Testis (tissue), 3 donors: ENCODE data around the gene CCDC66. TPM values are rescaled to one million over a fixed set of nuclear protein-coding genes. Genes with fewer than 3 reads are reported as not detected.

Experiments
- DNase-seq: peaks from one replicate; pipeline ENCODE4 v3.0.0-alpha.2; 2019
- H3K27ac ChIP-seq, 2 donors: fragments of 200-600 bp; sonication (generic); one replicate each; pipeline ENCODE4 v1.5.1; 2019
- H3K27me3 ChIP-seq: fragments of 200-600 bp; sonication (generic); one replicate; pipeline ENCODE4 v1.5.1; 2019
- H3K36me3 ChIP-seq: fragments of 200-600 bp; sonication (generic); one replicate; pipeline ENCODE4 v1.5.1; 2017; ENCODE audit warnings: low read depth; ENCODE audit errors: missing control alignments
- H3K4me1 ChIP-seq: fragments of 200-600 bp; sonication (generic); one replicate; pipeline ENCODE4 v1.5.1; 2019
- H3K4me3 ChIP-seq, 2 donors: fragments of 200-600 bp; sonication (generic); one replicate each; pipeline ENCODE4 v1.5.1; 2017 to 2019
- H3K9me3 ChIP-seq: fragments of 200-600 bp; sonication (generic); one replicate; pipeline ENCODE4 v1.5.1; 2017
- CTCF ChIP-seq, 3 experiments: fragments of 450-650 bp in 2 of 3; fragments of 200-600 bp in 1 of 3; sonication (generic) in 1 of 3; IDR thresholded peaks; one replicate each; pipeline ENCODE4 v1.5.1; 2016 to 2019; ENCODE audit warnings: antibody characterized with exemption in 3 of 3, mild to moderate bottlenecking in 2 of 3, moderate library complexity in 1 of 3
- POLR2A ChIP-seq: fragments of 450-650 bp; IDR thresholded peaks from one replicate; pipeline ENCODE4 v1.6.1; 2017; ENCODE audit warnings: antibody characterized with exemption, mild to moderate bottlenecking, moderate library complexity
- WGBS, 2 donors: methylation state at CpG; one replicate each; pipeline ENCODE4 v1.1.5; 2018; 5-methylcytosine and 5-hydroxymethylcytosine counted together
- intact Hi-C: fragments of 100-400 bp; cut with DNase I; formaldehyde crosslinking; loops from one replicate; pipeline ENCODE4 v1.15.1; 2023; ENCODE audit warnings: low total_unique reads
- polyA plus RNA-seq: library from polyadenylated mRNA; stranded (reverse); fragments of 350-450 nt; fragmentation: Illumina TruSeq; extraction: RNeasy Lipid Tissue Mini Kit (QIAGEN cat#74804); gene quantifications from one replicate; pipeline ENCODE4 v1.2.3, GENCODE V29; 2014; ENCODE audit warnings: low read depth, low replicate concordance; ENCODE audit not compliant: insufficient read depth
- total RNA-seq, 2 donors: library from RNA; depleted of rRNA; stranded (reverse); fragments of >200 nt; gene quantifications; one replicate each; pipeline ENCODE4 v1.2.3, GENCODE V29; 2016

Gene CCDC66
- total and polyA plus RNA-seq, 3 donors from 2014 or later, result 16.6 to 69.0 (median 37.3) TPM

- intact Hi-C loops, result no loop called here
- H3K36me3 ChIP-seq, result no peaks in the 10 kb centered on the region
- TF ChIP-seq CTCF (IDR thresholded peaks at IDR 0.05) (no peak), POLR2A (no peak)
These were observed 72.5 kb downstream of the CCDC66 start for GRCh38 chr3:56629451-56629850.

DNA sequence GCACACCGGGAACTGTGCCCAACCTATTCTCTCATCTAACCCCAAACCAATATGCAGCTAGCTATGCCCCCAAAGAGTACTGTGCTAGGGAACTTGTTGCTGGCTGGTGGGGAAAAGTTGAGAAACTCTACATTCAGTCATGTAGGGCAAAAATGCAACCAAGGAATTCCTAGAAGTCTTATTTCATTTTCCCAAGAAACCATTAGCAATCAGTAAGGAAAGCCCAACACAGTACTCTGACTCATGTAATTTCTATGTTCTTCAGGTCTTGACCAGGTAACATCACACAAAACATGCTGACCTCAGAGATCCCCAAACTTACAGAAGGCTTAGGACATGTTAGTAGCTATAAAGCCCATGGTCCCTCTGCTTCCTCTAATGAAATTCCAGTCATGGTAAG, 74.0 kb downstream of the CCDC66 start:
- Histone ChIP-seq H3K36me3 (no peaks in the 10 kb centered on the region), H3K4me1 (no peaks in the 10 kb centered on the region), H3K9me3 (no peaks in the 10 kb centered on the region), H3K27ac (no peak overlapping the region), H3K27me3 (no peaks in the 10 kb centered on the region), H3K4me3 (no peak overlapping the region)
- DNase-seq, result no peak
- TF ChIP-seq POLR2A, result no peak
- no peak for TF ChIP-seq CTCF (IDR thresholded peaks at IDR 0.05)
- intact Hi-C loops, result no loop called here
- WGBS, 2 donors, result 97 to 100% methylated on average over 1 of the region's 1 CpG

More at GRCh38 chr3:56629451-56629850, 72.5 kb downstream of the CCDC66 start:
- H3K4me1 ChIP-seq, result no peaks in the 10 kb centered on the region
- no peak for DNase-seq
- H3K9me3 ChIP-seq, result no peaks in the 10 kb centered on the region
- H3K4me3 ChIP-seq, result no peak overlapping the region
- no peak overlapping the region for H3K27ac ChIP-seq
- no peaks in the 10 kb centered on the region for H3K27me3 ChIP-seq

- H3K27me3 ChIP-seq, result no peaks in the 10 kb centered on the region
- no peaks in the 10 kb centered on the region for H3K36me3 ChIP-seq
- no peak for DNase-seq
- 91 to 93% methylated on average over 4 of the region's 4 CpGs for WGBS, 2 donors
- H3K4me3 ChIP-seq, result no peak overlapping the region
- H3K9me3 ChIP-seq, result no peaks in the 10 kb centered on the region
- intact Hi-C loops, result no loop called here
- no peaks in the 10 kb centered on the region for H3K4me1 ChIP-seq
- no peak overlapping the region for H3K27ac ChIP-seq
- TF ChIP-seq POLR2A (no peak), CTCF (IDR thresholded peaks at IDR 0.05) (no peak)
These were observed 76.2 kb downstream of the CCDC66 start for GRCh38 chr3:56633181-56633580.

- no peak overlapping the region for H3K27ac ChIP-seq
- intact Hi-C loops, result no loop called here
- H3K36me3 ChIP-seq, result no peaks in the 10 kb centered on the region
- no peaks in the 10 kb centered on the region for H3K4me1 ChIP-seq
- TF ChIP-seq POLR2A, result no peak
- TF ChIP-seq CTCF (IDR thresholded peaks at IDR 0.05), result no peak
- H3K4me3 ChIP-seq, result no peak overlapping the region
- WGBS, 2 donors, result 84 to 86% methylated on average over 9 of the region's 9 CpGs
- no peak for DNase-seq
- no peaks in the 10 kb centered on the region for H3K27me3 ChIP-seq
- no peaks in the 10 kb centered on the region for H3K9me3 ChIP-seq
These were observed 76.9 kb downstream of the CCDC66 start for GRCh38 chr3:56633602-56634535.

DNA sequence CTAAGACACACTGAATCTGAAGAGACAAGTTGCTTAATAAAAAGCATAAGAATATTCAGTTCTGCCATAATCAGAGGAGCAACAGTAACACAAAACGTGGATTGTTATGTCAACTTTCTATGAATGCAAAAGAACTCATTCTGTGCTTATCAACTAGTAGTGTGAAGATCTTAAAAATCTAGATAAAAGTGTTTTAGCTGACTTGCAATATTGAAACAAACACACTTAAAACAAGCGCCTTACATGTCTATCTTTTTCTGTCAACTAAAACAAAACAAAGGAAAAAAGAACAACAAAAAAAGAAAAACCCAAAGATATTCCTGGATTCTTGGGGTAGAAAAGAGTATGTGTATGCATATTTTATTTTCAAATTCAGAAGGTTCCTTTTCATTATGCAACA, 88.4 kb downstream of the CCDC66 start:
- Histone ChIP-seq H3K36me3 (no peaks in the 10 kb centered on the region), H3K4me1 (no peaks in the 10 kb centered on the region), H3K27me3 (no peaks in the 10 kb centered on the region), H3K27ac (no peak overlapping the region), H3K9me3 (no peaks in the 10 kb centered on the region), H3K4me3 (no peak overlapping the region)
- 80 to 85% methylated on average over 2 of the region's 2 CpGs for WGBS, 2 donors
- no peak for TF ChIP-seq POLR2A
- TF ChIP-seq CTCF (IDR thresholded peaks at IDR 0.05), result no peak
- DNase-seq, result no peak
- intact Hi-C loops, result no loop called here
